ENCODE measurements around the gene ANKRD50.

The ANKRD50 gene

DNA sequence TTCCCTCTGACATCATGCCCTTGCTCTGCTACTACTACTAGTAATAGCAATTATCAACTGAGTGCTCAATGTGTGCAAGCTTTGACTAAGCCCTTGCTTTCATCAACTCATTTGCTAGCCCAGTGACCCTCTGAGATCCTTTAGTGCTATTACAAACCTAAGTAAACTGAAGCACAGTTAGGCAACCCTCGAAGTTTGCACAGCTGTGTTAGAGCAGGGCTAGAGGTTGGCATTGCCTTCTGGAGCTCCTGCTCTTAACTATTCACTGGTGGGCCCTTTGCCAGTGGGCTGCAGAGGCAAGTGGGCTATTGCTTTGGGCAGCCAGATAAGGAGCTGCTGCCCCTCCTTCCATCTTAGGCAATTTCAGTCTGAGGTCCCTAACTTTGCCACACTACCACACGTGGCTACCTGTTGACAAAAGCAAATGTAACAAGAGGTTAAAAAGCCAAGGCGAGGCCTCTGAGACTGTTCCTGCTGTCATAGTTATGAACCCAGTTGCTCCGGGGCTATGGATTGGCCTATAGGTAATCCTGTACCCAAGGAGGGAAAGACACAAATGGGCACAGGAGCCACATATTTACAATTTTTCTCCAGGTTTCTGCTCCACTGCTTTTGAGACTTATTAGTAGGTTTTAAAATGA is 41.5 kb upstream of the ANKRD50 start:
- Histone ChIP-seq H3K4me3 (ENCODE audit: low read depth in 1 of 2, low read length in 2 of 2) (no peak overlapping the region), H3K27me3 (ENCODE audit: insufficient read depth, low read length, poor library complexity) (no peaks in the 10 kb centered on the region), H3K27ac (ENCODE audit: low read length) (no peak overlapping the region), H2AFZ (ENCODE audit: low read depth, low read length) (no peak overlapping the region), H3K4me2 (ENCODE audit: insufficient read depth, low read length) (no peak overlapping the region), H3K79me2 (ENCODE audit: insufficient read depth, low read length) (no peaks in the 10 kb centered on the region), H3K9me3 (ENCODE audit: insufficient read depth, low read length, severe bottlenecking) (no peaks in the 10 kb centered on the region), H3K9ac (ENCODE audit: low read depth, low read length) (no peak overlapping the region), H4K20me1 (ENCODE audit: insufficient read depth, low read length) (no peaks in the 10 kb centered on the region), H3K4me1 (ENCODE audit: insufficient read depth, low read length) (no peaks in the 10 kb centered on the region), H3K36me3 (ENCODE audit: insufficient read depth, low read length) (no peaks in the 10 kb centered on the region)
- DNase-seq: no peak
- TF ChIP-seq EZH2 (IDR thresholded peaks at IDR 0.05; ENCODE audit: borderline replicate concordance, low read depth, low read length, severe bottlenecking): no peak
- TF ChIP-seq, protein P1, sequence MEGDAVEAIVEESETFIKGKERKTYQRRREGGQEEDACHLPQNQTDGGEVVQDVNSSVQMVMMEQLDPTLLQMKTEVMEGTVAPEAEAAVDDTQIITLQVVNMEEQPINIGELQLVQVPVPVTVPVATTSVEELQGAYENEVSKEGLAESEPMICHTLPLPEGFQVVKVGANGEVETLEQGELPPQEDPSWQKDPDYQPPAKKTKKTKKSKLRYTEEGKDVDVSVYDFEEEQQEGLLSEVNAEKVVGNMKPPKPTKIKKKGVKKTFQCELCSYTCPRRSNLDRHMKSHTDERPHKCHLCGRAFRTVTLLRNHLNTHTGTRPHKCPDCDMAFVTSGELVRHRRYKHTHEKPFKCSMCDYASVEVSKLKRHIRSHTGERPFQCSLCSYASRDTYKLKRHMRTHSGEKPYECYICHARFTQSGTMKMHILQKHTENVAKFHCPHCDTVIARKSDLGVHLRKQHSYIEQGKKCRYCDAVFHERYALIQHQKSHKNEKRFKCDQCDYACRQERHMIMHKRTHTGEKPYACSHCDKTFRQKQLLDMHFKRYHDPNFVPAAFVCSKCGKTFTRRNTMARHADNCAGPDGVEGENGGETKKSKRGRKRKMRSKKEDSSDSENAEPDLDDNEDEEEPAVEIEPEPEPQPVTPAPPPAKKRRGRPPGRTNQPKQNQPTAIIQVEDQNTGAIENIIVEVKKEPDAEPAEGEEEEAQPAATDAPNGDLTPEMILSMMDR (IDR thresholded peaks at IDR 0.05; ENCODE audit: borderline replicate concordance, extremely low read depth, low read length, poor library complexity, severe bottlenecking): no peak
- ATAC-seq (ENCODE audit: insufficient read depth, low read depth): no peak

DNA sequence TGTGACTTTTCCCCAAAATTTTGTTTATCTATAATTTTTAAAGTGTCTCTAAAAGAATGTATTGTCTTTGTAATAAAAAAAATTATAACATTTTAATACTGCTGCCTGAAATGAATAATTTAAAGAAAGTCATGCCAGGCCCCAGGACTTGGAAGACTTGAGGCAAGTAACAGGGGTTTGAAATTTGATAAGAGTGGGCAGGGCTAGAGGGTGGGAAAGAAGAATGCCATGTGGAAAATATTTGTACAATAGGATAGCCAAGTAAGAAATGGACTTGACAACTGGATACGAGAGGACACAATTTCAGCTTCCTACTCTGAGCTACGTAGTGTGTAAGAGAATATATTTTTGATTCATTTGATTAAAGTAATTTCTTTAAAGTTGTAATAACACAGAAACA is 36.9 kb upstream of the ANKRD50 start:
- Histone ChIP-seq H3K4me2 (ENCODE audit: insufficient read depth, low read length) (no peak overlapping the region), H3K9me3 (ENCODE audit: insufficient read depth, low read length, severe bottlenecking) (no peaks in the 10 kb centered on the region), H4K20me1 (ENCODE audit: insufficient read depth, low read length) (no peaks in the 10 kb centered on the region), H3K36me3 (ENCODE audit: insufficient read depth, low read length) (no peaks in the 10 kb centered on the region), H3K27ac (ENCODE audit: low read length) (no peak overlapping the region), H3K4me1 (ENCODE audit: insufficient read depth, low read length) (no peaks in the 10 kb centered on the region), H3K4me3 (ENCODE audit: low read depth in 1 of 2, low read length in 2 of 2) (no peak overlapping the region), H2AFZ (ENCODE audit: low read depth, low read length) (no peak overlapping the region), H3K9ac (ENCODE audit: low read depth, low read length) (no peak overlapping the region), H3K27me3 (ENCODE audit: insufficient read depth, low read length, poor library complexity) (no peaks in the 10 kb centered on the region), H3K79me2 (ENCODE audit: insufficient read depth, low read length) (no peaks in the 10 kb centered on the region)
- no peak for DNase-seq
- ATAC-seq (ENCODE audit: insufficient read depth, low read depth): no peak
- TF ChIP-seq EZH2 (IDR thresholded peaks at IDR 0.05; ENCODE audit: borderline replicate concordance, low read depth, low read length, severe bottlenecking): no peak
- TF ChIP-seq, protein P1 (IDR thresholded peaks at IDR 0.05; ENCODE audit: borderline replicate concordance, extremely low read depth, low read length, poor library complexity, severe bottlenecking): no peak

DNA sequence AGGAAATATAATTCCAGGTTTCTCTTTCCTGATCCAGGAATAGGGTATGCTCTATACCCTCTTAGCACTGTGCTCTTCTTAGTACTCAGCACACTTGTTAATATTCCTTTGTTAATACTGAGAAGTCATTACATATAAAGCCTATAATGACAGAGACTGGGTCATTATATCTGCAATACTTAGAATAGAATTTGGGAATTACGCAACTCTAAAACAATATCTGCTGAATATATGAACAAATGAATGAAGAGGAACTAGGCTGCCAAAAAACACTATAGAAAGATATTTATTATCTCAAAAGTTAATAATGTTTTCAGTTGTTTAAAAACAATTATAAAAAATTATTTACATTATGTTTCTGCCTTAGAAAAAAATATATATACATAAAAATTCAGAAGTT is 36.4 kb upstream of the ANKRD50 start:
- Histone ChIP-seq H3K4me3 (ENCODE audit: low read depth in 1 of 2, low read length in 2 of 2) (no peak overlapping the region), H2AFZ (ENCODE audit: low read depth, low read length) (no peak overlapping the region), H3K36me3 (ENCODE audit: insufficient read depth, low read length) (no peaks in the 10 kb centered on the region), H3K9me3 (ENCODE audit: insufficient read depth, low read length, severe bottlenecking) (no peaks in the 10 kb centered on the region), H3K4me2 (ENCODE audit: insufficient read depth, low read length) (no peak overlapping the region), H3K27me3 (ENCODE audit: insufficient read depth, low read length, poor library complexity) (no peaks in the 10 kb centered on the region), H3K79me2 (ENCODE audit: insufficient read depth, low read length) (no peaks in the 10 kb centered on the region), H3K4me1 (ENCODE audit: insufficient read depth, low read length) (no peaks in the 10 kb centered on the region), H4K20me1 (ENCODE audit: insufficient read depth, low read length) (no peaks in the 10 kb centered on the region), H3K27ac (ENCODE audit: low read length) (no peak overlapping the region), H3K9ac (ENCODE audit: low read depth, low read length) (no peak overlapping the region)
- no peak for TF ChIP-seq EZH2 (IDR thresholded peaks at IDR 0.05; ENCODE audit: borderline replicate concordance, low read depth, low read length, severe bottlenecking)
- TF ChIP-seq, protein P1 (IDR thresholded peaks at IDR 0.05; ENCODE audit: borderline replicate concordance, extremely low read depth, low read length, poor library complexity, severe bottlenecking): no peak
- DNase-seq (no peak), ATAC-seq (ENCODE audit: insufficient read depth, low read depth) (no peak)
